Measurements from ENCODE around the gene NR2F2.

Gene NR2F2

DNA sequence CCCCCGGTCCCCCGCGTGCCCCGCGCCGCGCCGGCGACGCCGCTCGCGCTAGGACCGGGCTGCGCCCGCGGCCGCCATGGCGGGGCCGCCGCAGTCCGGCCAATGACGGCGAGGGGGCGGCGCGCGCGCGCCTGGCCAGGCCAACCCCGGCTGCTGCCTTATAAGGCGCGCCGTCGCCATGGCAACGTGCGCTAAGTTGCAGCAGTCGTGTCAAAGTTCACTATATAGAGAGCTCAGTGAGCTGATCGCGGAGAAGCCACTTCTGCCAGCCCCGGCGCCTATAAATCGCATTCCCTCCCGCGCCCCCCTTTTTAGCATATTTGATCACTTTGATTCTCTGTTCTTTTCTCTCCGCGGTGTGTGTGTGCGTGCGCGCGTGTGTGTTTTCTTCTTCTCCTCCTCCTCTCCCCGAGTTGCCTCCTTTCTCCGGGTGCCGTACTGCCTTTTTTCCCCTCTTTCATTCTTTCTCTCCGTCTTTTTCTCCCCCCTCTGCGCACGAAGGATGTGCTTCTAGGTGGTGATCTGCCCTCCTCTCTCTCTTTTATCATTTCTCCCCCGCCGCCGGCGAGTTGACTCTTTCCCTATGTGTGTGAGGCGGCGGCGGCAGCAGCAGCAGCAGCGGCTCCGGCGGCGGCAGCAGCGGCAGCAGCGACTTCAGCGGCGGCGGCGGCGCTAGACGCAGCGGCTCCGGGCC, at the start of gene NR2F2:
NR2F2 (plus strand) TSS at position 251 of the 694 bp plus-strand sequence. CDS start 1,406 bp downstream, outside the sequence.
- DNase-seq = peak; percentile 68

- no peak for DNase-seq
Measured at GRCh38 chr15:96285305-96285704, 45.2 kb upstream of the NR2F2 start.

GRCh38 chr15:96285729-96286254, 44.7 kb upstream of the NR2F2 start:
- no peak for DNase-seq

DNA sequence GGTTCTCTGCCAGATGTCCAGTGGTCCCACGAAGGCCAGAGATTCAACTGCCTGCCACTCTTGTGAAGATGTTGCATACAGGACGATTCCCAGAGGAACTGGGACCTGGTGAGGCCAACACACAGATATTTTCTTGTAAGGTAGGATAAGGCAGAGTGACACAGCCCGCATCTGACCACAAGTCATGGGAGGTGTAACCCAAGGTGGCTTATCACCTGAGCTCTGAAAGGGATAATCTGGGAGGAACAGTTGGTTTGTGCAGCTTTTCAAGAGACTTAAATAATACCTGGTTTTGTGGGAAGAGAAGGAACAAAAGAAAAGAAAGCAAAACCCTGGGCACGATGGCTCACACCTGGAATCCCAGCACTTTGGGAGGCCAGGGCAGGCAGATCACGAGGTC, 39.8 kb upstream of the NR2F2 start:
- no peak for DNase-seq

- DNase-seq = no peak
Measured at GRCh38 chr15:96292635-96293034, 37.9 kb upstream of the NR2F2 start.

DNA sequence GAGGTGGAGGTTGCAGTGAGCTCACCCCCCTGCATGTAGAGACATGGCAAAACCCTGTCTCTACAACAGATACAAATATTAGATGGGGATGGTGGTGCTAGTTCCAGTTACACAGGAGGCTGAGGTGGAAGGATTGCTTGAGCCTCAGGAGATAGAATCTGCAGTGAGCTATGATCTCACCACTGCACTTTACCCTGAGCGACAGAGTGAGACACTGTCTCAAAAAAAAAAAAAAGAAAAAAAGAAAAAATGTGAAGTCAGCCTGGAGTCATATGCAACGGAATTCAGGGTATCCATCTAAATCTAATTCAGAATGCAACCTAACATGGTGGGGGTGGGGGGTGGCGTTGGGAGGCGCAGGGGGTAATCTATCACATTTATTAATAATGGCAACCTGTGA, 37.1 kb upstream of the NR2F2 start:
- DNase-seq = no peak

GRCh38 chr15:96294766-96295165, 35.7 kb upstream of the NR2F2 start:
- DNase-seq = no peak

- no peak for DNase-seq
Measured at GRCh38 chr15:96296264-96296663, 34.2 kb upstream of the NR2F2 start.

- DNase-seq = no peak
Measured at GRCh38 chr15:96297783-96298182, 32.7 kb upstream of the NR2F2 start.

- no peak for DNase-seq
Measured at GRCh38 chr15:96298217-96298616, 32.3 kb upstream of the NR2F2 start.

DNA sequence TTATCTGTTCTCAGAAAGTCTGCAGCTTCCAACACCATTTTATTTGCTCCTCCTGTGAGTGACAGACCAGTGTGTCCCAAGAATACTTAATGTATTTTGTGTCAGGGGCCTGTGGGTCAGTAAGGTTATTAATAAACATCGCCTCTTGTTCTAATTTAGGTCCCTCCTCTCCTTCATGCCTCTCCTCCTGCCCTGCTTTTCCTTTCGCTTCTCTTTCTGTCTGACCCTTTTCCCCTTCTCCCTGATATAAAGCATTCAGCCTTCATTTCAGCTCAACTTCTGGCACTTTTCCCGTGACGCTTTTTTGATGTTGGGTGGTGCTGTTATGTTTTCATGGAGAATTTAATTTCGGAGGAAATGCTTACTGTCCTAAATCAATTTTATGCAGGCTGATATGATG, 29.7 kb upstream of the NR2F2 start:
- DNase-seq = no peak

- DNase-seq = no peak
Measured at GRCh38 chr15:96303503-96304056, 26.9 kb upstream of the NR2F2 start.

DNA sequence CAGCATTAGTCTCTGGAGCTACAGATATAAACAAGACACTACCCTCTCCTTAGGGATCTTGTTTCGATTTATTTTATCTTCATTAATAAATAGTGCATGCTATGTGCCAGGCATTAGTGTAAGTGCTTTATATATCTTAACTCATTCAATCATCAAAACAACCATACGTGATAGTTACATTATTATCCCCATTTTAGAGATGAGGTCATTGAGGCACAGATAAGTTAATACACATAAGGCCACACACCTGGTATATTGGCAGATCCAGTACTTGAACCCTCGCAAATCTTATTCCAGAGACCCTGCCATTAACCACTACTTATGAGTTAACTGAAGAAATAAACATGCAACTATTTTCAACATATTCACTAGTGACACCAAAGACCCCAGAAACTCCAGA, 25.7 kb upstream of the NR2F2 start:
- no peak for DNase-seq

DNA sequence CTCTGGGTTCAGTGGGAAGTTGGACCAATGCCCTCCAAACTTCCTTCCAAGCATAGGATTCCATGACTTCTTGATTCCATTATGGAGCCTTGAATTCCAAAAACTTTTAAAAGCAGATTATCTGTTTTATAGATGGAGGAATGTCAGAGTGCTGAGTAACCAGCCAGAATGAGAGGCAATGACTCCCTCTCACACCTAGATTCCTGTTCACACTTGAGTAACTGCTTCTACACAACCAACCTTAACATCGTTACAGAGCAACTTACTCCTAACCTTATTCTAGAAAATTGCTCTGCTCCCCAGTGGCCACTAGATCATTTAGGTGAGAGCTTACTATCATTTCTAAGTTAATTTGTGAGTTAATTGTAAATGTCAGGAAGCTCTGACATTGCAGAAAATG, 24.2 kb upstream of the NR2F2 start:
- no peak for DNase-seq

DNA sequence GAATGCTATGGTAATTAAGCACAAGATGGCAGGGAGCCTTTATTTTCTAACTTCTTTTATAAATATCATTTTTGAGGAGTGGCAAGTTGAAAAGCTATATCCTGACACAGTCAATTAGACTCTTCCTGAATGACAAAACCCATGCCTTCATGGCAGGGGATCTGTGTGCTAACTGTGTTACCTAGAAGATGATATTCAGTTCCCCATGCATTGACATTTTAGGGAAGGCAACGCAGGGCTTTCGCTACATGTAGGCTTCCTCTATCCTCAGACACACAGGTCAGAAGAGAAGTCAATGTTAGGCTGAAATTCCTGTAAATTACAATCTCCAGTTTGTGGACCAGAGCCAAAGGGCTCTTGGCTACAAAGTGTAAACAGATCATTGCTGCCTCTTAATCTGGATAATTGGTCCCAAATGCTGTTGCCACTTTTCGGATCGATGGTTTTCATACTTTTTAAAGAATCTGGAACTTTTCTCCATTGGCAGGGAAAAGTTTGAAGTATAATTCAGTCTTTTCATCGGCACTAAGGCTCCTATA, 22.6 kb upstream of the NR2F2 start:
- DNase-seq = no peak

DNA sequence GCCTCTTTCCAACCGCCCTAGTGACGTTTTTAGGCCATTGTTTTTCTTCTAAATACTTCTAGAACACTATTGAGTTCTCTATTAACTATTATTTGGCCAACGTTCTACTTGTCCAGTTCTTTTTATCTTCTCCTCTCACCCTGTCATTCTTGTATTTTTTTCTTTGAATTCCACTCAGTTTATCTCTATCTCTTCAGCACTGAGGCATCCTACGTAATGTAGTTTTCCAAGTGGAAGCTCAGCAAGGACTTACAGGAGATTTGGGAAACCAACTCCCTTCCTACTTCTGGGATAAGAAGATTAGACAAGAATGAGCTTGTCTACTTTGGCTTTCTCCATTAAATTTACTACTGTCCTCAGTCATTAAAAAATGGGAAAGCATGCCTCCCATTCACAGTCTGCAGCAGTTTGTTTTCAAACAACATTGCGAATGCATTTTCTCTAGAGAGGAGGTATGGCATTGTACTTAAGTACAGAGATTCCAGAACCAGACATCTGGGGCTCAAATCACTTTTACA, 21.3 kb upstream of the NR2F2 start:
- no peak for DNase-seq

- DNase-seq = no peak
Measured at GRCh38 chr15:96311256-96311955, 19.1 kb upstream of the NR2F2 start.

DNA sequence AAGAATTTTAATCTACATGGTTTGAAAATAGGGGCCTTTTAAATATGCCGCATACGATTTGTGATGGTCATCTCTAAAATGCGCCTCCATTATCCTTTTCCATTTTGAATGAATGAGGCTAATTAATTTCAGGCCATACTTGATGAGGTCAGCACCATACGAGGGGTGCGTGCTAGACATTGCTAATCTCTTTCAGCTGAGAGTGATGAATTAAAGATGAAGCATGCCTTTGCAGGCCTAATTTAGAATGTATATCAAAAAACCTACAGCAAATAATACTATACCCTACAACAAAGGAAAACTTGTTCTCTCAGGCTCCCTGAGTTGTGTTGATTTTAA, 18.6 kb upstream of the NR2F2 start:
- no peak for DNase-seq

DNA sequence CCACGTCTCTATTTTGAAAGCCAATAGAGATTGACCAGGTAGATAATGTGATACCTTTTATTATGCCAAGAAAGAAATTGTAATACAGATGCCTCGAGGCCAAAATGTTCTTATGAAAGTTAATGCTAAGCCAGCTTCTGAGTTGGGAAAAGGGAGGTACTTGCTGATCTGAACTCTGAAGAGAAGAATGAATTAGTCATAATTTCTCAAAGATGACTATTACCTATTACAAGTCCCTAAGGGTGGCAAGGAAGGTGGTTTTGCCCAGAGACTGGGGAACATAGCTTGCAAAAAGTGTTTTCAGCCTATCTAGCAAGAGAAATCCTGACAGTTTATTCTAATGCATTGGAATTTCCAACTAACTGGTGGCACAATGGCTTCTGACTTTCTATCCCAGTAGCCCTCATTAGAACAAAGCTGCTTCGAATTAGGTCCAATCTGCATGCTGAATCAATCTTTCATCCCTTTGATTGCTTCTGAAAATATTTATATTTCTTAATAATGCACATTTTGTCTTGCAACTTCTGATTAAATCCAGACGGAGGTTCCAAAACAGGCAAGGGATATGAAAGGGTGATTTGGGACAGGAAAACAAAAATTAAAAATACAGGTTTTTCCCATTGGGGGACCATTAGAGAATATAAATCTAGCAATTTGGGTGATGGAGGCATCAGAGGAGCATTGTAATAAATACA, 17.7 kb upstream of the NR2F2 start:
- no peak for DNase-seq

- DNase-seq = no peak
Measured at GRCh38 chr15:96314518-96314917, 16.0 kb upstream of the NR2F2 start.

GRCh38 chr15:96314963-96315362, 15.5 kb upstream of the NR2F2 start:
- no peak for DNase-seq

GRCh38 chr15:96316953-96317629, 13.4 kb upstream of the NR2F2 start:
- no peak for DNase-seq

GRCh38 chr15:96320107-96320506, 10.4 kb upstream of the NR2F2 start:
- no peak for DNase-seq

All from DMS153 (cell line).